Nephron (organoid): ENCODE results near the gene KIF26B.

Experiments used
- H3K27ac Mint-ChIP-seq, 3 experiments: 2 replicates each; pipeline ENCODE4 v1.8.0; 2020; ENCODE audit warnings: mixed read lengths in 3 of 3, mild to moderate bottlenecking in 2 of 3, moderate library complexity in 1 of 3
- H3K27me3 Mint-ChIP-seq: 2 replicates; pipeline ENCODE4 v1.8.0; 2021; ENCODE audit warnings: low read depth, mild to moderate bottlenecking, moderate library complexity, mixed read lengths
- H3K36me3 Mint-ChIP-seq: 2 replicates; pipeline ENCODE4 v1.8.0; 2020; ENCODE audit warnings: low read depth, mixed read lengths
- H3K4me1 Mint-ChIP-seq: 2 replicates; pipeline ENCODE4 v1.8.0; 2020; ENCODE audit warnings: mixed read lengths
- H3K4me3 Mint-ChIP-seq, 3 experiments: 2 replicates each; pipeline ENCODE4 v1.8.0; 2020; ENCODE audit warnings: mild to moderate bottlenecking in 3 of 3, mixed read lengths in 3 of 3, moderate library complexity in 2 of 3
- H3K9me3 Mint-ChIP-seq: 2 replicates; pipeline ENCODE4 v1.8.0; 2020; ENCODE audit warnings: mixed read lengths
- TF ChIP-seq, protein P1 (sequence below), 3 experiments: fragments of 200-600 bp; sonication (generic); IDR thresholded peaks; one replicate each; pipeline ENCODE4 v1.5.0; 2021; ENCODE audit warnings: antibody characterized with exemption in 3 of 3; ENCODE audit not compliant: unreplicated experiment in 3 of 3

The KIF26B gene

GRCh38 chr1:245292141-245292540 lies 137.4 kb downstream of the KIF26B start:
- TF ChIP-seq, protein P1, sequence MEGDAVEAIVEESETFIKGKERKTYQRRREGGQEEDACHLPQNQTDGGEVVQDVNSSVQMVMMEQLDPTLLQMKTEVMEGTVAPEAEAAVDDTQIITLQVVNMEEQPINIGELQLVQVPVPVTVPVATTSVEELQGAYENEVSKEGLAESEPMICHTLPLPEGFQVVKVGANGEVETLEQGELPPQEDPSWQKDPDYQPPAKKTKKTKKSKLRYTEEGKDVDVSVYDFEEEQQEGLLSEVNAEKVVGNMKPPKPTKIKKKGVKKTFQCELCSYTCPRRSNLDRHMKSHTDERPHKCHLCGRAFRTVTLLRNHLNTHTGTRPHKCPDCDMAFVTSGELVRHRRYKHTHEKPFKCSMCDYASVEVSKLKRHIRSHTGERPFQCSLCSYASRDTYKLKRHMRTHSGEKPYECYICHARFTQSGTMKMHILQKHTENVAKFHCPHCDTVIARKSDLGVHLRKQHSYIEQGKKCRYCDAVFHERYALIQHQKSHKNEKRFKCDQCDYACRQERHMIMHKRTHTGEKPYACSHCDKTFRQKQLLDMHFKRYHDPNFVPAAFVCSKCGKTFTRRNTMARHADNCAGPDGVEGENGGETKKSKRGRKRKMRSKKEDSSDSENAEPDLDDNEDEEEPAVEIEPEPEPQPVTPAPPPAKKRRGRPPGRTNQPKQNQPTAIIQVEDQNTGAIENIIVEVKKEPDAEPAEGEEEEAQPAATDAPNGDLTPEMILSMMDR (IDR thresholded peaks at IDR 0.05; ENCODE audit: unreplicated experiment in 3 of 3): no peak
- Mint-ChIP-seq H3K36me3 (peaks cover 15% of the 10 kb centered on the region), H3K4me3 (no peak overlapping the region), H3K27me3 (no peaks in the 10 kb centered on the region), H3K4me1 (peaks cover 21% of the 10 kb centered on the region), H3K27ac (no peak overlapping the region), H3K9me3 (no peaks in the 10 kb centered on the region)

- H3K9me3 Mint-ChIP-seq: no peaks in the 10 kb centered on the region
- H3K36me3 Mint-ChIP-seq: peaks cover 15% of the 10 kb centered on the region
- no peak overlapping the region for H3K4me3 Mint-ChIP-seq
- peak overlapping the region in 1 of 3 experiments; percentile 33 for H3K27ac Mint-ChIP-seq
- peaks cover 21% of the 10 kb centered on the region for H3K4me1 Mint-ChIP-seq
- H3K27me3 Mint-ChIP-seq: no peaks in the 10 kb centered on the region
- TF ChIP-seq, protein P1 (IDR thresholded peaks at IDR 0.05; ENCODE audit: unreplicated experiment in 3 of 3): no peak
Measured at GRCh38 chr1:245292553-245292952, 137.8 kb downstream of the KIF26B start.

- Mint-ChIP-seq H3K27me3 (no peaks in the 10 kb centered on the region), H3K4me3 (no peak overlapping the region), H3K4me1 (peaks cover 31% of the 10 kb centered on the region), H3K27ac (peak overlapping the region in 1 of 3 experiments; percentile 25), H3K36me3 (peaks cover 12% of the 10 kb centered on the region), H3K9me3 (no peaks in the 10 kb centered on the region)
- TF ChIP-seq, protein P1 (IDR thresholded peaks at IDR 0.05; ENCODE audit: unreplicated experiment in 3 of 3): no peak
Measured at GRCh38 chr1:245294020-245294419, 139.2 kb downstream of the KIF26B start.

DNA sequence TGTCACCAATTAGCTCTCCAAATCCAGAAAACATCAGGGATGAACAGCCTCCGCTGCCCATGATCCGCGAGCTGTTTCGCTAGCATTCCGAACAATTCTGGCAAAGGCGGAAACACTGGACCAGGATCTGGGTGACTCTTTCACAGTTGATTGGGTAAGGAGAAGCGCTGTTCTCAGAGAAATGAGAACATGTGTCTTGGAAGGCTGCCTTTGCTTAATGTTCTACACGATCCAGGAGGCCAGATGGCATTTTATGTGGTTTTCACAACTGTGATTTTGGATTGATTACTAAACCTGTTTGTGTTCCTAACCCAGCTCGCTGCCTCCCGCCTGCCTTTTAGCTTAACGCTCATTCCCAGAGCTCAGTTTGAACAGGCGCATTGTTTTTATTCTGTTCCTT lies 144.0 kb downstream of the KIF26B start:
- no peaks in the 10 kb centered on the region for H3K9me3 Mint-ChIP-seq
- H3K4me1 Mint-ChIP-seq: peaks cover 37% of the 10 kb centered on the region
- H3K27me3 Mint-ChIP-seq: no peaks in the 10 kb centered on the region
- TF ChIP-seq, protein P1 (IDR thresholded peaks at IDR 0.05; ENCODE audit: unreplicated experiment in 3 of 3): no peak
- H3K36me3 Mint-ChIP-seq: peaks cover 12% of the 10 kb centered on the region
- H3K4me3 Mint-ChIP-seq: no peak overlapping the region
- peak overlapping the region; percentile 19 to 37 (median 31) for H3K27ac Mint-ChIP-seq

GRCh38 chr1:245301162-245301580 lies 146.4 kb downstream of the KIF26B start:
- no peaks in the 10 kb centered on the region for H3K9me3 Mint-ChIP-seq

DNA sequence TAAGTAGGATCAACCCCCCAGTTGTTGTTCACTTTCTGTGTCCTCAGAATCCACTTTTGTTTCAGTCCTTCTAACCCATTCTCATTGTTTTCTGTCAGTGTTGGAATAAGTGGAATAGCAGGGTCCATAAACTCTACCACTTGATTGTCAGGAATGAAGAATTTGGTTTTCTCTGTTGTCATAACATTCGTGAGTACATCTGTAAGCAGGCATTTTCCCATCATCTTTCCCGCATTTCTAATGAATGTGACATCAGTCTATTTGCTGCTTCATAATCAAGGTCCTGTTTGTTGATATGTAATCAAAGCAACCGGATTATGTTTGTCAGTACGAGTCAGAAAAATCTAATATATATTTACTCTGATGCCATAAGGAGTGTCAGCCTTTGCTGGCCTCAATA lies 147.1 kb downstream of the KIF26B start:
- peak overlapping the region; percentile 97 for H3K27ac Mint-ChIP-seq

More at GRCh38 chr1:245301162-245301580, 146.4 kb downstream of the KIF26B start:
- TF ChIP-seq, protein P1 (IDR thresholded peaks at IDR 0.05; ENCODE audit: unreplicated experiment in 3 of 3): no peak
- H3K27ac Mint-ChIP-seq: peak overlapping the region; percentile 97
- H3K4me3 Mint-ChIP-seq: peak overlapping the region; percentile 11 to 33 (median 29)
- H3K36me3 Mint-ChIP-seq: peaks cover 7% of the 10 kb centered on the region
- peaks cover 3% of the 10 kb centered on the region for H3K27me3 Mint-ChIP-seq
- H3K4me1 Mint-ChIP-seq: peaks cover 46% of the 10 kb centered on the region

More for the DNA sequence above, 147.1 kb downstream of the KIF26B start:
- no peaks in the 10 kb centered on the region for H3K9me3 Mint-ChIP-seq
- H3K4me1 Mint-ChIP-seq: peaks cover 52% of the 10 kb centered on the region
- H3K27me3 Mint-ChIP-seq: peaks cover 3% of the 10 kb centered on the region
- TF ChIP-seq, protein P1 (IDR thresholded peaks at IDR 0.05; ENCODE audit: unreplicated experiment in 3 of 3): no peak
- H3K4me3 Mint-ChIP-seq: no peak overlapping the region
- peaks cover 3% of the 10 kb centered on the region for H3K36me3 Mint-ChIP-seq
